DND-41 (cell line): ENCODE data around the gene BLCAP.
A peak's percentile ranks its signal among the peaks of the same experiment; 100 is the strongest.

Experiments used
- ATAC-seq: fragments of 200-7000 bp; cut with Tn5 transposase; 3 replicates; pipeline ENCODE4 v1.9.1; 2021; ENCODE audit warnings: low read depth; ENCODE audit not compliant: insufficient read depth
- DNase-seq: peaks from one replicate; pipeline ENCODE4 v3.0.0-alpha.2; 2020
- H2AFZ ChIP-seq: 2 replicates; pipeline ENCODE4 v1.6.0; 2012; ENCODE audit warnings: low read depth, low read length
- H3K27ac ChIP-seq: 2 replicates; pipeline ENCODE4 v1.5.1; 2012; ENCODE audit warnings: low read length, inconsistent platforms
- H3K27me3 ChIP-seq: fragments of 200-600 bp; sonication (generic); 2 replicates; pipeline ENCODE4 v1.6.0; 2012; ENCODE audit warnings: low read length, mild to moderate bottlenecking, inconsistent platforms; ENCODE audit not compliant: insufficient read depth, poor library complexity
- H3K36me3 ChIP-seq: 2 replicates; pipeline ENCODE4 v1.5.1; 2012; ENCODE audit warnings: low read length, inconsistent platforms; ENCODE audit not compliant: insufficient read depth
- H3K4me1 ChIP-seq: 2 replicates; pipeline ENCODE4 v1.5.1; 2012; ENCODE audit warnings: mild to moderate bottlenecking, low read length; ENCODE audit not compliant: insufficient read depth
- H3K4me2 ChIP-seq: 2 replicates; pipeline ENCODE4 v1.6.0; 2012; ENCODE audit warnings: mild to moderate bottlenecking, moderate library complexity, low read length, inconsistent platforms; ENCODE audit not compliant: insufficient read depth
- H3K4me3 ChIP-seq, 2 experiments: fragments of 200-600 bp in 1 of 2; shearing (Covaris generic) in 1 of 2; 2 replicates each; pipeline ENCODE4 v1.5.1; 2012 to 2016; ENCODE audit warnings: inconsistent platforms in 2 of 2, low read length in 2 of 2, mild to moderate bottlenecking in 2 of 2, low read depth in 1 of 2, moderate library complexity in 1 of 2
- H3K79me2 ChIP-seq: 2 replicates; pipeline ENCODE4 v1.6.0; 2012; ENCODE audit warnings: low read length, inconsistent platforms; ENCODE audit not compliant: insufficient read depth
- H3K9ac ChIP-seq: 2 replicates; pipeline ENCODE4 v1.6.0; 2012; ENCODE audit warnings: low read depth, mild to moderate bottlenecking, inconsistent platforms, low read length, moderate library complexity
- H3K9me3 ChIP-seq: 2 replicates; pipeline ENCODE4 v1.5.1; 2012; ENCODE audit warnings: low read length, moderate library complexity, mild to moderate bottlenecking, inconsistent platforms; ENCODE audit not compliant: insufficient read depth, severe bottlenecking
- H4K20me1 ChIP-seq: 2 replicates; pipeline ENCODE4 v1.6.0; 2012; ENCODE audit warnings: low read length; ENCODE audit not compliant: insufficient read depth
- EZH2 ChIP-seq: IDR thresholded peaks from 3 replicates; pipeline ENCODE4 v1.6.1; 2012; ENCODE audit warnings: borderline replicate concordance, low read depth, mild to moderate bottlenecking, moderate library complexity, low read length, inconsistent platforms; ENCODE audit not compliant: severe bottlenecking
- TF ChIP-seq, protein P1 (sequence below): IDR thresholded peaks from 2 replicates; pipeline ENCODE4 v1.5.1; 2012; ENCODE audit warnings: borderline replicate concordance, low read length, moderate library complexity, mild to moderate bottlenecking; ENCODE audit not compliant: poor library complexity, severe bottlenecking; ENCODE audit errors: extremely low read depth

BLCAP gene

GRCh38 chr20:37525810-37526209 lies 1.9 kb downstream of the BLCAP start:
- ATAC-seq (no peak), DNase-seq (no peak)
- peak overlapping the region; percentile 89 for H3K4me2 ChIP-seq
- H3K79me2 ChIP-seq: peaks cover 63% of the 10 kb centered on the region
- H4K20me1 ChIP-seq: peaks cover 39% of the 10 kb centered on the region
- peaks cover 39% of the 10 kb centered on the region for H3K4me1 ChIP-seq
- H2AFZ ChIP-seq: no peak overlapping the region
- no peak overlapping the region for H3K27ac ChIP-seq
- TF ChIP-seq, protein P1, sequence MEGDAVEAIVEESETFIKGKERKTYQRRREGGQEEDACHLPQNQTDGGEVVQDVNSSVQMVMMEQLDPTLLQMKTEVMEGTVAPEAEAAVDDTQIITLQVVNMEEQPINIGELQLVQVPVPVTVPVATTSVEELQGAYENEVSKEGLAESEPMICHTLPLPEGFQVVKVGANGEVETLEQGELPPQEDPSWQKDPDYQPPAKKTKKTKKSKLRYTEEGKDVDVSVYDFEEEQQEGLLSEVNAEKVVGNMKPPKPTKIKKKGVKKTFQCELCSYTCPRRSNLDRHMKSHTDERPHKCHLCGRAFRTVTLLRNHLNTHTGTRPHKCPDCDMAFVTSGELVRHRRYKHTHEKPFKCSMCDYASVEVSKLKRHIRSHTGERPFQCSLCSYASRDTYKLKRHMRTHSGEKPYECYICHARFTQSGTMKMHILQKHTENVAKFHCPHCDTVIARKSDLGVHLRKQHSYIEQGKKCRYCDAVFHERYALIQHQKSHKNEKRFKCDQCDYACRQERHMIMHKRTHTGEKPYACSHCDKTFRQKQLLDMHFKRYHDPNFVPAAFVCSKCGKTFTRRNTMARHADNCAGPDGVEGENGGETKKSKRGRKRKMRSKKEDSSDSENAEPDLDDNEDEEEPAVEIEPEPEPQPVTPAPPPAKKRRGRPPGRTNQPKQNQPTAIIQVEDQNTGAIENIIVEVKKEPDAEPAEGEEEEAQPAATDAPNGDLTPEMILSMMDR: no peak
- no peak for TF ChIP-seq EZH2
- no peaks in the 10 kb centered on the region for H3K9me3 ChIP-seq
- H3K9ac ChIP-seq: no peak overlapping the region; the same call in 1 of the 2 replicates
- H3K4me3 ChIP-seq: peak overlapping the region in 1 of 2 experiments; percentile 77; a peak in 2 of 4 replicates
- H3K27me3 ChIP-seq: no peaks in the 10 kb centered on the region
- H3K36me3 ChIP-seq: no peaks in the 10 kb centered on the region; the same call in none of the 2 replicates

- H3K4me1 ChIP-seq: peaks cover 39% of the 10 kb centered on the region
- DNase-seq (no peak), ATAC-seq (no peak)
- H2AFZ ChIP-seq: no peak overlapping the region
- H3K4me3 ChIP-seq: no peak overlapping the region
- no peaks in the 10 kb centered on the region; the same call in none of the 2 replicates for H3K36me3 ChIP-seq
- peaks cover 45% of the 10 kb centered on the region for H4K20me1 ChIP-seq
- TF ChIP-seq EZH2: no peak
- peaks cover 70% of the 10 kb centered on the region for H3K79me2 ChIP-seq
- H3K27ac ChIP-seq: no peak overlapping the region
- H3K9ac ChIP-seq: 0 out of 2 replicates have a peak overlapping the region, but pooled peaks have one; percentile 2
- no peaks in the 10 kb centered on the region for H3K27me3 ChIP-seq
- peak overlapping the region; percentile 89; the same call in 1 of the 2 replicates for H3K4me2 ChIP-seq
- no peaks in the 10 kb centered on the region for H3K9me3 ChIP-seq
Observed at GRCh38 chr20:37524859-37525708, 2.6 kb downstream of the BLCAP start.

DNA sequence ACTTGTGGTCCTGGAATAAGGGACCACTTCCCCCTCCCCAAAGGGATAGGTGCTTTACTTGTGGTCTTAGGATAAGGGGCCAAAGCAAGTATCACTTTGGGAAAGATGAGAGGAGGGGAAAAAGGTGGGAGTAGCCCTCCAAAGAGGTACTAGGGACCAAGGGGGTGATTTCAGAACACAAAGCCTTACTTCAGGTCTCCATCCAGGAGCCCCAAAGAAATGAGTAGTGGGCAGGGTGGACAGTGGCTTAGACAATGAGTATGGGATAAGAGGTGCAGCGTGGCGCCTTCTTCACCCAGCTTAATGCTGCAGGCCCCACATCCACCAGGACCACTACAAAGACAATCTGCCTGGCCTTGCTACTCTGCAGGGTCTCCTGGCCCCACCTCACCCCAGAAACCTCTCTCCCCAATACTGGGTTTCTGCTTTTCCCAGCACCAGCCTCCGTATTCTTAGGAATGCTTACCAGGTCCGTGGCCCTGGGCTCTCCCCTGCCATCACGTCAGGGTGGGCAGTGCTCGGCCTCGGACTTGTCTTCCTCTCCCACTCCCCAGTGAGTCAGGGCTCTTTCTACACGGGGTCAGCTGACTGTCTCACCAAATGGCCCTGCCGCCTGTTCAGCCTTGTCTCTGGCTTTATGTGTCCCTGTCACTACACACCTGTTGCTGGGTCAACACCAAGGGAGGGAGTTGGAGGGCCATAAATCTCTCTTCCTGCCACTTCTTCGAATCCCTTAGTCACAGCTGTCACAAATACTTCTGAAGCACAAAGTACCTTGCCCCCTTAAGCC lies 3.6 kb downstream of the BLCAP start:
- peaks cover 36% of the 10 kb centered on the region for H3K4me1 ChIP-seq
- H2AFZ ChIP-seq: no peak overlapping the region
- no peak for DNase-seq
- H3K4me3 ChIP-seq: no peak overlapping the region
- H3K9ac ChIP-seq: no peak overlapping the region
- TF ChIP-seq EZH2: no peak
- TF ChIP-seq, protein P1: no peak
- ATAC-seq: no peak
- no peaks in the 10 kb centered on the region for H3K9me3 ChIP-seq
- peaks cover 50% of the 10 kb centered on the region for H4K20me1 ChIP-seq
- H3K79me2 ChIP-seq: peaks cover 73% of the 10 kb centered on the region
- H3K27me3 ChIP-seq: no peaks in the 10 kb centered on the region
- no peak overlapping the region for H3K27ac ChIP-seq
- peaks cover under 1% of the 10 kb centered on the region for H3K36me3 ChIP-seq
- peak overlapping the region; percentile 89; the same call in 1 of the 2 replicates for H3K4me2 ChIP-seq
